Heart left ventricle (tissue), 16 donors: Measurements from ENCODE around the gene MAGI2. TPM values are rescaled to one million over a fixed set of nuclear protein-coding genes. Genes with fewer than 3 reads are reported as not detected.

ENCODE experiments used
- ATAC-seq, 4 donors: fragments of 200-7000 bp; cut with Tn5 transposase; one replicate each; pipeline ENCODE4 v1.9.1; 2020 to 2022; ENCODE audit warnings: moderate library complexity in 4 of 4, mild to moderate bottlenecking in 3 of 4, moderate number of reproducible peaks in 1 of 4
- DNase-seq, 5 donors: peaks; one replicate each; pipeline ENCODE4 v3.0.0-alpha.2; 2020
- H3K27ac ChIP-seq, 12 donors: fragments of 200-600 bp; sonication (generic) in 4 of 12; one replicate each; pipeline versions ENCODE4 v1.5.0 to v1.8.0; 2016 to 2022; ENCODE audit warnings: mild to moderate bottlenecking in 2 of 12
- H3K27me3 ChIP-seq, 9 donors: fragments of 200-600 bp; sonication (generic) in 2 of 9; one replicate each; pipeline versions ENCODE4 v1.5.1 to v1.8.0; 2016 to 2022; ENCODE audit warnings: mild to moderate bottlenecking in 3 of 9
- H3K36me3 ChIP-seq, 9 donors: fragments of 200-600 bp; sonication (generic) in 2 of 9; one replicate each; pipeline versions ENCODE4 v1.5.0 to v1.8.0; 2018 to 2022; ENCODE audit warnings: mild to moderate bottlenecking in 2 of 9
- H3K4me1 ChIP-seq, 12 donors: fragments of 200-600 bp; sonication (generic) in 4 of 12; one replicate each; pipeline versions ENCODE4 v1.5.0 to v1.8.0; 2016 to 2022; ENCODE audit warnings: mild to moderate bottlenecking in 3 of 12
- H3K4me3 ChIP-seq, 12 donors: fragments of 200-600 bp; sonication (generic) in 4 of 12; one replicate each; pipeline versions ENCODE4 v1.5.0 to v1.8.0; 2017 to 2022; ENCODE audit warnings: mild to moderate bottlenecking in 9 of 12, moderate library complexity in 4 of 12
- H3K9me3 ChIP-seq, 12 donors: fragments of 200-600 bp; sonication (generic) in 4 of 12; one replicate each; pipeline versions ENCODE4 v1.5.0 to v1.8.0; 2016 to 2022; ENCODE audit warnings: mild to moderate bottlenecking in 1 of 12
- POLR2A ChIP-seq, 2 donors: fragments of 450-650 bp; IDR thresholded peaks; one replicate each; pipeline ENCODE4 v1.6.1; 2017; ENCODE audit warnings: antibody characterized with exemption in 2 of 2, mild to moderate bottlenecking in 2 of 2, moderate library complexity in 2 of 2
- WGBS, 4 donors: extraction: QIAGEN DNeasy Blood & Tissue Kit in 2 of 4; methylation state at CpG; one replicate each; pipeline versions ENCODE4 v1.1.5 to v1.1.7; 2013 to 2018; 5-methylcytosine and 5-hydroxymethylcytosine counted together
- intact Hi-C, 10 donors: fragments of 100-400 bp; cut with DNase I; formaldehyde crosslinking; loops; one replicate each; pipeline versions ENCODE4 v1.11.1 to v1.14.2; 2022
- polyA plus RNA-seq, 2 donors: library from polyadenylated mRNA; stranded (reverse); fragments of 200-250 nt; gene quantifications; one replicate each; pipeline ENCODE4 v1.2.3, GENCODE V29; 2013
- total RNA-seq, 9 donors: library from RNA; depleted of rRNA in 2 of 9; stranded (reverse); fragments of >200 nt in 2 of 9; fragmentation: NEBNext Ultra II Directional in 3 of 9; extraction: Animal tissue kit (Norgen Biotek cat#: 25700) in 3 of 9; gene quantifications; one replicate each; pipeline versions ENCODE4 v1.1.0 to v1.2.4, GENCODE V29; 2016 to 2023
- TF ChIP-seq, protein P1 (sequence below), 12 donors: fragments of 200-600 bp; sonication (generic) in 4 of 12; IDR thresholded peaks; one replicate each; pipeline versions ENCODE4 v1.5.0 to v1.8.0; 2018 to 2022; ENCODE audit warnings: antibody characterized with exemption in 12 of 12, mild to moderate bottlenecking in 5 of 12
- donor health status: ischemic (EF 13 %, LVEDD 7.1; RV severe dilation, severe dysfunction).
- donor health status: healthy with polysubstance abuse.
- donor health status: DM: no; HTN: yes; CAD: no.
- donor health status: DM: no; HTN: no; CAD: no.
- donor health status: ischemic (EF 25% LVEDD 6.9; RV normal size, moderate dysfunction).
- donor health status: ischemic (EF 25% LVEDD 5.7; RV mildly dilated, moderate dysfunction).
- donor health status: healthy.
- donor health status: DM: yes; HTN: yes; CAD: no.
- donor health status: ischemic (EF 35%, LVEDD 5.7; RV mildly dilated, moderate dysfunction).
- donor health status: nonischemic (EF 11% LVEDD 7.7; RV severe dilation, severe dysfunction).
- donor health status: DM: yes; HTN: yes; CAD: no.
- donor health status: PGD.
- donor health status: ischemic (EF 29% LVEDD 5.4; RV normal size, mild dysfunction).
- donor health status: nonischemic (EF 23%, LVEDD 6.1; RV moderate dilation, normal function).

MAGI2 gene
- total and polyA plus RNA-seq, 11 donors = 1.1 to 6.8 (median 3.8) TPM

DNA sequence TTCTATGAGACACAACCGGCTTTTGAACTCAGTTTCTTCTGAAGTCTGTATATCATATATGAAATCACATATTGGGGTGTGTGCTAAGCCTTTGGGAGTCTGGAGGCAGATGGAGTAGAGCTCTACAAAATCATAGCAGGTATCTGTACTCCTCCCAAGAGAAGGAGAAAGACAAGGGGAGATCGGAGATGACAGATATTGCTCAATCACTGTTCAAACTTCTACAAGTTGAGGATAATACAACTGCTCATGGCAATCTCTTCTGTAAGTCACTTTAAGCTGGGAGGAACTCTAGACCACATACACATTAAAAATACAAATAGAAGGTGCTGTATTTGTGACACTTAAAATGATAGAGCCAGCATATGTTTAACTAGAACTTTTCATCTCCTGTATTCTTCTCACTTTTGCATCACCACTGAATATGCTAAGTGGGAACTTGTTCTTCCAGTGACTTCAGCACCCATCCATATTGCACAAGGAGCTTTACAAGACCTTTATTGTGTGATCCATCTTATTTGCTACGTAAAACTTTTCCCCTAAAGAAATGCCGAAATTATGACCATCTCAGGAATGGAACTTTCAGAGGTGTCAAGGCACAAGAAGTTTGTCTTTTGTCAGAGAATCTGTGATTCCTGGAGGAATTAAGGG, 1273.5 kb downstream of the MAGI2 start:
- no peaks in the 10 kb centered on the region for H3K27me3 ChIP-seq
- H3K4me3 ChIP-seq = no peak overlapping the region
- TF ChIP-seq, protein P1, sequence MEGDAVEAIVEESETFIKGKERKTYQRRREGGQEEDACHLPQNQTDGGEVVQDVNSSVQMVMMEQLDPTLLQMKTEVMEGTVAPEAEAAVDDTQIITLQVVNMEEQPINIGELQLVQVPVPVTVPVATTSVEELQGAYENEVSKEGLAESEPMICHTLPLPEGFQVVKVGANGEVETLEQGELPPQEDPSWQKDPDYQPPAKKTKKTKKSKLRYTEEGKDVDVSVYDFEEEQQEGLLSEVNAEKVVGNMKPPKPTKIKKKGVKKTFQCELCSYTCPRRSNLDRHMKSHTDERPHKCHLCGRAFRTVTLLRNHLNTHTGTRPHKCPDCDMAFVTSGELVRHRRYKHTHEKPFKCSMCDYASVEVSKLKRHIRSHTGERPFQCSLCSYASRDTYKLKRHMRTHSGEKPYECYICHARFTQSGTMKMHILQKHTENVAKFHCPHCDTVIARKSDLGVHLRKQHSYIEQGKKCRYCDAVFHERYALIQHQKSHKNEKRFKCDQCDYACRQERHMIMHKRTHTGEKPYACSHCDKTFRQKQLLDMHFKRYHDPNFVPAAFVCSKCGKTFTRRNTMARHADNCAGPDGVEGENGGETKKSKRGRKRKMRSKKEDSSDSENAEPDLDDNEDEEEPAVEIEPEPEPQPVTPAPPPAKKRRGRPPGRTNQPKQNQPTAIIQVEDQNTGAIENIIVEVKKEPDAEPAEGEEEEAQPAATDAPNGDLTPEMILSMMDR (IDR thresholded peaks at IDR 0.05) = no peak
- TF ChIP-seq POLR2A (IDR thresholded peaks at IDR 0.05) = no peak
- no peak for ATAC-seq
- WGBS, 4 donors = 93 to 95% (median 93%) methylated on average over 4 of the region's 4 CpGs
- no peaks in the 10 kb centered on the region for H3K9me3 ChIP-seq
- intact Hi-C loops = no loop called here
- H3K4me1 ChIP-seq = peaks cover 0 to 11% (median 0%) of the 10 kb centered on the region in 12 donors
- H3K27ac ChIP-seq = no peak overlapping the region
- no peak for DNase-seq
- H3K36me3 ChIP-seq = no peaks in the 10 kb centered on the region

DNA sequence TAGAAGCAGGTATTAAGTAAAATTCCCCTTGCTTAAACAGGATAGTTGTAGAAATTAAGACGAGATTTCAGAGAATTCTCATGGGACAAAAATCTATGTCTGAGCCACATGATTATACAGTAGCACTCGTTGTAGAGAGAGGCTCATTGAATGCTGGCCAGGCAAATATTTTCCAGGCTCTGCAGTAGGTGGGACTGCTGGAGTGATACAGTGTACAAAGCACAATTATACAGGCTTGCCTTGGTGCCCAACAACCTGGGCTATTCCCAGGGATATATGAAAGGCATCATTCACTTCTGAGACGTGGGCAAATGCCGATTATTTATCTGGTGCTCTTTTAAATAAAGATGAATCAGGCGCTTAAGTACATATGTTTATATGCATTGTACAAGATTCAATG, 1274.3 kb downstream of the MAGI2 start:
- Histone ChIP-seq H3K9me3 (no peaks in the 10 kb centered on the region), H3K4me1 (peaks cover 0 to 11% (median 0%) of the 10 kb centered on the region in 12 donors), H3K27me3 (no peaks in the 10 kb centered on the region), H3K36me3 (no peaks in the 10 kb centered on the region), H3K27ac (no peak overlapping the region), H3K4me3 (no peak overlapping the region)
- DNase-seq = no peak
- intact Hi-C loops = no loop called here
- no peak for TF ChIP-seq POLR2A (IDR thresholded peaks at IDR 0.05)
- TF ChIP-seq, protein P1 (IDR thresholded peaks at IDR 0.05) = no peak
- WGBS, 4 donors = 49 to 58% (median 54%) methylated on average over 5 of the region's 5 CpGs
- ATAC-seq = peak in 3 of 4 donors; percentile 66 to 71 (median 70)

DNA sequence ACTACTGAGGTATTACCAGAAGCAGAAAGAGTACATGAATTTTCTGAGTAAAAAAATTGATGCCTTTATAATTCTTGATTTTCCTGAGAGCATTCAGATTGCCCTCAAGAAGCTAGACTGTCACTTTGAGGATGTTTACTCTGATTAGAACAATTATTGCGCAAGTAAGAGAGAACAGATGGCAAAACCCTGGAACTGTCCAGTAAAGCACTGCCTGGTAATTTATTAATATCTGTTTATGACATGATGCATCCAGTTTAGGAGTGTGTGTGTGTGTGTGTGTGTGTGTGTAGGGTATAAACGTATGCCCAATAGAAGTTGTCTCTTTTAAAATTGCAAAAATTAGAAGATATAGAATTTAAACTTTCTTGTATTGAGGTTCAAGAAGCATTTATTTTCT, 1275.1 kb downstream of the MAGI2 start:
- TF ChIP-seq, protein P1 (IDR thresholded peaks at IDR 0.05) = no peak
- no peak for TF ChIP-seq POLR2A (IDR thresholded peaks at IDR 0.05)
- DNase-seq = no peak
- Histone ChIP-seq H3K27me3 (no peaks in the 10 kb centered on the region), H3K27ac (no peak overlapping the region), H3K36me3 (no peaks in the 10 kb centered on the region), H3K4me3 (no peak overlapping the region), H3K4me1 (peaks cover 0 to 11% (median 0%) of the 10 kb centered on the region in 12 donors), H3K9me3 (no peaks in the 10 kb centered on the region)
- ATAC-seq = no peak
- WGBS, 4 donors = 81 to 93% (median 86%) methylated on average over 2 of the region's 2 CpGs
- intact Hi-C loops = no loop called here

DNA sequence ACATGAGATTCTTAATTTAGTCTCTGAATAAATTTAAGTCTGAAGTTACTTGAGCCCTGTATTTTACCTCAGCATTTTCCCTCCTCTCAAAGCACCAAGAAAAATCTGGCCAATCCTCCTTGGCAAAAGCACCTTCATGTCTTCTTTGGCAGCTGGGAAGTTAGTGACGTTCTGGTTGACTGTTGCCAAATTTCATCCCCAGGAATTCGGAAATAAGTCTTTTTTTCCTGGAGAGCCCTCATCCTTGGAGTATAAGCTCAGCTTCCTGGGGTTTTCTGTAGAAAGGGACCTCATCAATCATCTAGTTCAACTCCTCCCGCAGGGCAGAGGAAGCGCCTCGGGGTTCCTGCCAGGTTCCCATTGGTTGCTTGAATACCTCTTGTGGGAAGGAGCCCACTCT, 1277.3 kb downstream of the MAGI2 start:
- Histone ChIP-seq H3K4me3 (no peak overlapping the region), H3K36me3 (no peaks in the 10 kb centered on the region), H3K9me3 (no peaks in the 10 kb centered on the region), H3K27ac (peak overlapping the region in 1 of 12 donors; percentile 11), H3K4me1 (peaks cover 0 to 13% (median 0%) of the 10 kb centered on the region in 12 donors), H3K27me3 (no peaks in the 10 kb centered on the region)
- ATAC-seq = no peak
- TF ChIP-seq POLR2A (IDR thresholded peaks at IDR 0.05) = no peak
- TF ChIP-seq, protein P1 (IDR thresholded peaks at IDR 0.05) = no peak
- DNase-seq = no peak
- intact Hi-C loops = no loop called here
- WGBS, 4 donors = 23 to 55% (median 39%) methylated on average over 5 of the region's 5 CpGs
